ENCODE data around the gene DYNLT2. TPM values are rescaled to one million over a fixed set of nuclear protein-coding genes. Genes with fewer than 3 reads are reported as not detected.

Gene DYNLT2
- total RNA-seq, 1 donor: 1.7 TPM

DNA sequence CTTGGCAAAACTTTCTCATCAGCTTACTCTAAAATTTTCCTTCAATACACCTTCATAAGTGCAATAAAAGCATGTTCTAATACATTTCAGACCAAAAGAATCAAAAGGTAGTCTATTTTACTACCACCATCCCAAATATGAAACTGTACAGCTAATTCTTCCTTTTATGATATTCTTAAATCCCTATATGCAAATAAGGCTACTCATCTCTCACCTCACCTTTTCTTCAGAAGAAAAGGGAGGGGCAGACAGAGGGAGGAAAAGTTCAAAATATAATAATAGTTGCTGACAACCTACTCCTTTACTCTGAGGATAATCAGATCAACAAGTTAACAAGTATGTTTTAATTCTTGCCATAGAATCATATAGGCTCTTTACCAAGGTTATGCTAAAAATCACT is 42.1 kb downstream of the DYNLT2 start:
- H3K4me3 ChIP-seq (ENCODE audit: low read depth, low read length): no peak overlapping the region
- no peak for DNase-seq (ENCODE audit: low read depth)
- TF ChIP-seq, protein P1, sequence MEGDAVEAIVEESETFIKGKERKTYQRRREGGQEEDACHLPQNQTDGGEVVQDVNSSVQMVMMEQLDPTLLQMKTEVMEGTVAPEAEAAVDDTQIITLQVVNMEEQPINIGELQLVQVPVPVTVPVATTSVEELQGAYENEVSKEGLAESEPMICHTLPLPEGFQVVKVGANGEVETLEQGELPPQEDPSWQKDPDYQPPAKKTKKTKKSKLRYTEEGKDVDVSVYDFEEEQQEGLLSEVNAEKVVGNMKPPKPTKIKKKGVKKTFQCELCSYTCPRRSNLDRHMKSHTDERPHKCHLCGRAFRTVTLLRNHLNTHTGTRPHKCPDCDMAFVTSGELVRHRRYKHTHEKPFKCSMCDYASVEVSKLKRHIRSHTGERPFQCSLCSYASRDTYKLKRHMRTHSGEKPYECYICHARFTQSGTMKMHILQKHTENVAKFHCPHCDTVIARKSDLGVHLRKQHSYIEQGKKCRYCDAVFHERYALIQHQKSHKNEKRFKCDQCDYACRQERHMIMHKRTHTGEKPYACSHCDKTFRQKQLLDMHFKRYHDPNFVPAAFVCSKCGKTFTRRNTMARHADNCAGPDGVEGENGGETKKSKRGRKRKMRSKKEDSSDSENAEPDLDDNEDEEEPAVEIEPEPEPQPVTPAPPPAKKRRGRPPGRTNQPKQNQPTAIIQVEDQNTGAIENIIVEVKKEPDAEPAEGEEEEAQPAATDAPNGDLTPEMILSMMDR (IDR thresholded peaks at IDR 0.05; ENCODE audit: insufficient read depth, low read length): no peak

DNA sequence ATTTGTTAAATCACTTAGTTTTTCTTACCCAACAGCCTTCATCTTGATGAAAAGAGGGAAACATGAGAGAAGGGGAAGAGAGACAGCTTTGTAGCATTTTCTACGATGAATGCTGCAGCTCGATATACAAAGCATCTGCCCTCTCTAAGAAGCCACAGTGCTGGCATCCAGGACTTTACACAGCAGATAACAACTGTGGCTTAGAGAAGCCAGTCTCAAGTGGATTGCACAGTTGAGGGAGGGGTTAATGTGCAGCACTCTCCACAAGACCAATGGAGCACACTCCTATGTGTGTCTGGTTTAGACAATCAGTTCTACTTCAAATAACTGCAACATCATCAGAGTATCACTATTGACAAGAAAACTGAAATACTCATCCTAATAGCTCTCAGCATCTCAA is 43.6 kb downstream of the DYNLT2 start:
- H3K4me3 ChIP-seq (ENCODE audit: low read depth, low read length): no peak overlapping the region
- TF ChIP-seq, protein P1 (IDR thresholded peaks at IDR 0.05; ENCODE audit: insufficient read depth, low read length): no peak
- no peak for DNase-seq (ENCODE audit: low read depth)

GRCh38 chr6:169702840-169703246 is 48.5 kb downstream of the DYNLT2 start:
- TF ChIP-seq, protein P1 (IDR thresholded peaks at IDR 0.05; ENCODE audit: insufficient read depth, low read length): no peak
- DNase-seq (ENCODE audit: low read depth): no peak
- H3K4me3 ChIP-seq (ENCODE audit: low read depth, low read length): peak overlapping the region; percentile 95

- H3K4me3 ChIP-seq (ENCODE audit: low read depth, low read length): peak within 1 kb of the TSS; percentile 95
- peak; percentile 94 for DNase-seq (ENCODE audit: low read depth)
- TF ChIP-seq, protein P1 (IDR thresholded peaks at IDR 0.05; ENCODE audit: insufficient read depth, low read length): no peak
Observed at GRCh38 chr6:169701954-169702839, 49.2 kb downstream of the DYNLT2 start, which contains the start of the genes C6orf120 and WDR27. Gene C6orf120, plus strand, starts transcription at chr6:169702126. Its CDS starts 334 bp downstream, at chr6:169702460. Gene WDR27, minus strand, starts transcription at chr6:169702029. Its CDS starts 13,024 bp downstream, at chr6:169689005.

DNA sequence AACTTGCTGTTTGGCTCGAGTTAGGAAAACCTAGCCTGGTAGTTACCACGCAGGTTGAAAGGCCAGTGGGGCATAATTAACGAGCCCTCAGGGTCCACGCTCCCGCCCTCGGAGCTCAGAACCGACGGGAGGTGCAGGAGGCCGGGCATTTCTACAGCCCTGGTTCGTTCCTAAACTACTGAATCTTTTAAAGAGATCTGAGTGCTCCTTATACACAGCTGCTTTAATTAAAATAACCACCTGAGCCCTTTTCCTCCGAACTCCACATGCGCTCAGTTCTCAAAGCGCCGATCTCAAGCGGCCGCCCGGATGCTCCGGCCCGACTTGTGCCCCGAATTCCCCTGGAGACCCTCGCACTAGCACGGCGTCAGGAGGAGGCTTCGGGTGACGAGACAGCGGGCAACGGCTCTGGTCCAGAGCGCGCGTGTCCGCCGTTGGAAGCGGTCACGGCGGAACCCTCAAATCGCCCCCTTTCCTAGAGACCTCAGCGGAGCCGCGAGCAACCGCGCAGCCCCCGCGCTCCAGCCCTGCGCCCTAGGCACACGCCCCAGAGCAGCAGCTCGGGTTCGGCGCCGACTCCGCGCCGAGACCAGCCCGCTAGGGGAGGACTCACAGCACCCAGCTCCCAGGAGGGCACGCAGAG is 49.9 kb downstream of the DYNLT2 start:
- H3K4me3 ChIP-seq (ENCODE audit: low read depth, low read length): peak overlapping the region; percentile 95
- no peak for DNase-seq (ENCODE audit: low read depth)
- TF ChIP-seq, protein P1 (IDR thresholded peaks at IDR 0.05; ENCODE audit: insufficient read depth, low read length): no peak

DNA sequence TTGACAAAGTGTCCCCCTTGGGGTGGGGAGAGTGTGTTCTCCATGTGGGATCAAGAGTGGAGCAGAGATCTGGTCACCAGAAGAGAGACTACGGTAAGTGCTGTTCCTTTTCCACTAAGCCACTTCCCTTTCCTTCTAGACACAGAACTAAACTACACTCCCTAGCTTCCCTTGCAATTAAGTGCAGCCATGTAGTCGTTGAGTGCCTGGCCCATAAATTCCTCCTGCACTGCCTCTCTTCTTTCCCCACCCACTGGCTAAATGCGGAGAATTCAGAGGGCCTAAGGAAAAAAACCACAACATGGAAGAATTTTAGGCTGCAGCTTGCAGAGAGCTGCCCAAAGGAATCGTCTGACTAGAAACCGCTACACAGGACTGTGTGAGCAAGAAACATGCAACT is 51.1 kb downstream of the DYNLT2 start:
- TF ChIP-seq, protein P1 (IDR thresholded peaks at IDR 0.05; ENCODE audit: insufficient read depth, low read length): no peak
- H3K4me3 ChIP-seq (ENCODE audit: low read depth, low read length): peak overlapping the region; percentile 95
- DNase-seq (ENCODE audit: low read depth): peak; percentile 37

Measured in fibroblast of the aortic adventitia (primary cell).